Type B pancreatic cell (in vitro differentiated cells): ENCODE results near the gene ZMIZ2. TPM values are rescaled to one million over a fixed set of nuclear protein-coding genes. Genes with fewer than 3 reads are reported as not detected.

Experiments
- DNase-seq: peaks from one replicate; pipeline ENCODE4 v3.0.0; 2021; ENCODE audit warnings: mixed read lengths; ENCODE audit not compliant: unreplicated experiment; ENCODE audit errors: extremely low spot score
- H3K27ac Mint-ChIP-seq: 2 replicates; pipeline ENCODE4 v1.8.0; 2021; ENCODE audit warnings: mild to moderate bottlenecking, mixed read lengths
- H3K27me3 Mint-ChIP-seq: 2 replicates; pipeline ENCODE4 v1.8.0; 2021; ENCODE audit warnings: mixed read lengths
- H3K36me3 Mint-ChIP-seq: 2 replicates; pipeline ENCODE4 v1.8.0; 2021; ENCODE audit warnings: mixed read lengths
- H3K4me1 Mint-ChIP-seq: one replicate; pipeline ENCODE4 v1.8.0; 2021; ENCODE audit warnings: mixed read lengths; ENCODE audit not compliant: unreplicated experiment
- H3K4me3 Mint-ChIP-seq: 2 replicates; pipeline ENCODE4 v1.8.0; 2021; ENCODE audit warnings: mild to moderate bottlenecking, mixed read lengths
- H3K9me3 Mint-ChIP-seq: 2 replicates; pipeline ENCODE4 v1.8.0; 2021; ENCODE audit warnings: mixed read lengths
- CTCF ChIP-seq: fragments of 200-600 bp; sonication (generic); conservative IDR thresholded peaks from 2 replicates; pipeline ENCODE4 v1.5.0; 2021; ENCODE audit warnings: antibody characterized with exemption, mild to moderate bottlenecking
- total RNA-seq: library from RNA; stranded (reverse); gene quantifications from 2 replicates; pipeline ENCODE4 v1.2.1, GENCODE V29; 2021; ENCODE audit warnings: low replicate concordance

ZMIZ2 gene
- total RNA-seq, 1 donor from 2014 or later = 112 TPM

GRCh38 chr7:44766416-44766801, 17.8 kb downstream of the ZMIZ2 start:
- no peak for TF ChIP-seq CTCF
- no peaks in the 10 kb centered on the region for H3K27me3 Mint-ChIP-seq
- peaks cover 14% of the 10 kb centered on the region for H3K36me3 Mint-ChIP-seq
- no peak overlapping the region for H3K27ac Mint-ChIP-seq
- DNase-seq = no peak
- H3K4me1 Mint-ChIP-seq = peaks cover 22% of the 10 kb centered on the region
- no peaks in the 10 kb centered on the region for H3K9me3 Mint-ChIP-seq
- no peak overlapping the region for H3K4me3 Mint-ChIP-seq

GRCh38 chr7:44767134-44767911, 18.7 kb downstream of the ZMIZ2 start:
- Mint-ChIP-seq H3K36me3 (peaks cover 8% of the 10 kb centered on the region), H3K27ac (peak overlapping the region; percentile 86), H3K27me3 (no peaks in the 10 kb centered on the region), H3K4me3 (no peak overlapping the region), H3K4me1 (peaks cover 22% of the 10 kb centered on the region), H3K9me3 (no peaks in the 10 kb centered on the region)
- no peak for DNase-seq
- TF ChIP-seq CTCF = no peak

- H3K4me3 Mint-ChIP-seq = peak overlapping the region; percentile 44
Measured at GRCh38 chr7:44767912-44768627, 19.4 kb downstream of the ZMIZ2 start.

GRCh38 chr7:44768628-44769371, 20.2 kb downstream of the ZMIZ2 start:
- Mint-ChIP-seq H3K36me3 (peaks cover 6% of the 10 kb centered on the region), H3K4me3 (peak overlapping the region; percentile 44), H3K9me3 (no peaks in the 10 kb centered on the region), H3K27me3 (no peaks in the 10 kb centered on the region), H3K4me1 (peaks cover 22% of the 10 kb centered on the region), H3K27ac (peak overlapping the region; percentile 86)
- DNase-seq = no peak
- TF ChIP-seq CTCF = no peak

More at GRCh38 chr7:44767912-44768627, 19.4 kb downstream of the ZMIZ2 start:
- peak overlapping the region; percentile 86 for H3K27ac Mint-ChIP-seq
- no peaks in the 10 kb centered on the region for H3K27me3 Mint-ChIP-seq
- H3K36me3 Mint-ChIP-seq = peaks cover 6% of the 10 kb centered on the region
- TF ChIP-seq CTCF = no peak
- no peaks in the 10 kb centered on the region for H3K9me3 Mint-ChIP-seq
- DNase-seq = no peak
- peaks cover 22% of the 10 kb centered on the region for H3K4me1 Mint-ChIP-seq

- TF ChIP-seq CTCF = no peak
- H3K36me3 Mint-ChIP-seq = peaks cover 4% of the 10 kb centered on the region
- no peak for DNase-seq
- H3K4me1 Mint-ChIP-seq = peaks cover 22% of the 10 kb centered on the region
- H3K27me3 Mint-ChIP-seq = no peaks in the 10 kb centered on the region
- H3K27ac Mint-ChIP-seq = peak overlapping the region; percentile 16
- no peak overlapping the region for H3K4me3 Mint-ChIP-seq
- no peaks in the 10 kb centered on the region for H3K9me3 Mint-ChIP-seq
Measured at GRCh38 chr7:44769376-44769775, 20.7 kb downstream of the ZMIZ2 start.
